ENCODE results near the gene PANX2.

Gene PANX2, protein sequence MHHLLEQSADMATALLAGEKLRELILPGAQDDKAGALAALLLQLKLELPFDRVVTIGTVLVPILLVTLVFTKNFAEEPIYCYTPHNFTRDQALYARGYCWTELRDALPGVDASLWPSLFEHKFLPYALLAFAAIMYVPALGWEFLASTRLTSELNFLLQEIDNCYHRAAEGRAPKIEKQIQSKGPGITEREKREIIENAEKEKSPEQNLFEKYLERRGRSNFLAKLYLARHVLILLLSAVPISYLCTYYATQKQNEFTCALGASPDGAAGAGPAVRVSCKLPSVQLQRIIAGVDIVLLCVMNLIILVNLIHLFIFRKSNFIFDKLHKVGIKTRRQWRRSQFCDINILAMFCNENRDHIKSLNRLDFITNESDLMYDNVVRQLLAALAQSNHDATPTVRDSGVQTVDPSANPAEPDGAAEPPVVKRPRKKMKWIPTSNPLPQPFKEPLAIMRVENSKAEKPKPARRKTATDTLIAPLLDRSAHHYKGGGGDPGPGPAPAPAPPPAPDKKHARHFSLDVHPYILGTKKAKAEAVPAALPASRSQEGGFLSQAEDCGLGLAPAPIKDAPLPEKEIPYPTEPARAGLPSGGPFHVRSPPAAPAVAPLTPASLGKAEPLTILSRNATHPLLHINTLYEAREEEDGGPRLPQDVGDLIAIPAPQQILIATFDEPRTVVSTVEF

DNA sequence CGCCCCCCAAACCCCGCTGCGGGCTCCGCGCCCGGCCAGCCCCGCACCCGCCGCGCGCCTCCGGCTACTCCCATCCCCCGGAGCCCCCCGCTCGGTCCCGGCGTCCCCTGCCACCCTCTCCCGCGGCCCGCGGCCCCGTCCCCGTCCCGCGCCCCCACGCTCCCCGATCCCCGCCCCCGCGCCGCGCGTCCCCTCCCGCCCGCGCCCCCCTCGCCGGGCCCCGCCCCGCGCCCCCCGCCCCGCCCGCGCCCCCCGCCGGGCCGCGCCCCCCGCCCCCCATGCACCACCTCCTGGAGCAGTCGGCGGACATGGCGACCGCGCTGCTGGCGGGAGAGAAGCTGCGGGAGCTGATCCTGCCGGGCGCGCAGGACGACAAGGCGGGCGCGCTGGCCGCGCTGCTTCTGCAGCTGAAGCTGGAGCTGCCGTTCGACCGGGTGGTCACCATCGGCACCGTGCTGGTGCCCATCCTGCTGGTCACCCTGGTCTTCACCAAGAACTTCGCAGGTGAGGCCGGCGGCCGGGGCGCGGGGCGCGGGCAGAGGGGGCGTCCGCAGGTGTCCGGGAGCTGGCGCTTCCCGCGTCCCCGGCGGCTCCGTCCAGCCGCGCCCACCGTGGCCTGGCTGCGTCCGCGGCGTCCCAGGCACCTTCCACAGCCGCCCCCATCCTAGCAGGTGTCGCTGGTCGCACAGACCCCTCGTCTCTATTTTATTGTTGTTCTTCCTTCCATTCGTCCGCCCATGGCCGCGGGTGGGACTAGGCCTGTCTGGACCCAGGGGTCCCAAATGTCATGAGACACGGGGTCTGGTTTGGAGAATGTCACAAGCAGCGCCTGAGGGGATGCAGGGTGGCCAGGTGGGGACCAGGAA lies at the start of gene PANX2:
PANX2 (plus strand) TSS at position 279 of the 866 bp plus-strand sequence; CDS start at position 279, 0 bp downstream.
- H3K4me3 ChIP-seq (ENCODE audit: low read depth, low read length) = peak within 1 kb of the TSS; percentile 32
- DNase-seq (ENCODE audit: low read depth) = no peak
- in situ Hi-C loops (cut with HindIII; ENCODE audit: low sequenced_read_pairs) = no loop called here
- TF ChIP-seq, protein P1, sequence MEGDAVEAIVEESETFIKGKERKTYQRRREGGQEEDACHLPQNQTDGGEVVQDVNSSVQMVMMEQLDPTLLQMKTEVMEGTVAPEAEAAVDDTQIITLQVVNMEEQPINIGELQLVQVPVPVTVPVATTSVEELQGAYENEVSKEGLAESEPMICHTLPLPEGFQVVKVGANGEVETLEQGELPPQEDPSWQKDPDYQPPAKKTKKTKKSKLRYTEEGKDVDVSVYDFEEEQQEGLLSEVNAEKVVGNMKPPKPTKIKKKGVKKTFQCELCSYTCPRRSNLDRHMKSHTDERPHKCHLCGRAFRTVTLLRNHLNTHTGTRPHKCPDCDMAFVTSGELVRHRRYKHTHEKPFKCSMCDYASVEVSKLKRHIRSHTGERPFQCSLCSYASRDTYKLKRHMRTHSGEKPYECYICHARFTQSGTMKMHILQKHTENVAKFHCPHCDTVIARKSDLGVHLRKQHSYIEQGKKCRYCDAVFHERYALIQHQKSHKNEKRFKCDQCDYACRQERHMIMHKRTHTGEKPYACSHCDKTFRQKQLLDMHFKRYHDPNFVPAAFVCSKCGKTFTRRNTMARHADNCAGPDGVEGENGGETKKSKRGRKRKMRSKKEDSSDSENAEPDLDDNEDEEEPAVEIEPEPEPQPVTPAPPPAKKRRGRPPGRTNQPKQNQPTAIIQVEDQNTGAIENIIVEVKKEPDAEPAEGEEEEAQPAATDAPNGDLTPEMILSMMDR (IDR thresholded peaks at IDR 0.05; ENCODE audit: low read depth, low read length, missing control alignments) = no peak

DNA sequence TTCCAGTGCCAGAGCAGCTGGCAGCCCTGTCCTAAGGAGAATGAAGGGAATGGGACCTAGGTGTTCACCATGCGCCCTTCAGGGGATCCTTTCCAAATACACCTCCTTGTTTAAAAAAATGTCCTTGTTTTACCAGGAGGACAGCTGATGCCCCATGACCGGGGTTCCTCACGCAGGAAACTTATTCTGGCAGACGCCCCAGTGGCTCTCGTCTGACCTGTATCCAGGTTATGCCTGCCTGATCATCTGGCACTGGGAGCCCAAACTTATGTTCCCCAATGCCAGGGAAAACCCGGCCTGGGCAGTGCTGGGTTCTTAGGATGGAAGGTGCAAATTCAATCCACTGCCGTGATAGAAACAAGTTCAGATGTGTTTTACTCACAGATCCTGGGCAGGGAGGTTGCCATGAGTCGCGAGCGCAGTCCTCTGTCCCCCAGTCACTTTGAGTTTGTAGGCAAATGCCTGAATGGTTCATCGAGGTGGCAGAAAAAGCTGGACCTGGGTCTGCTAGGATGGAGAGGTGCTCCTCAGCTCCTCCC lies 49.3 kb upstream of the PANX2 start:
- in situ Hi-C loops (cut with HindIII; ENCODE audit: low sequenced_read_pairs) = no loop called here
- DNase-seq (ENCODE audit: low read depth) = no peak
- TF ChIP-seq, protein P1 (IDR thresholded peaks at IDR 0.05; ENCODE audit: low read depth, low read length, missing control alignments) = no peak
- no peak overlapping the region for H3K4me3 ChIP-seq (ENCODE audit: low read depth, low read length)

DNA sequence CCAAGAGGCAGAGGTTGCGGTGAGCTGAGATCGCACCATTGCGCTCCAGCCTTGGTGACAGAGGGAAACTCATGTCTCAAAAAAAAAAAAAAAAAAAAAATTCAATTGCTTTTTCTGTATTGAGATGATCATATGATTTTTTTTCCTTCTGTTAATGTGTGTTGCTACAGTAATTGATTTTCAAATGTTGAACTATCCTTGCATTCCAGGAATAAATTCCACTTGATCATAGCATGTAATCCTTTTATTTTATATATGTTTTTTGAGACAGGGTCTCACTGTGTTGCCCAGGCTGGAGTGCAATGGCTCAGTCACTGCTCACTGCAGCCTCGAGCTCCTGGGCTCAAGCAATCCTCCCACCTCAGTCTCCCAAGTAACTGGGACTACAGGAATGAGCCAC lies 47.4 kb upstream of the PANX2 start:
- no peak overlapping the region for H3K4me3 ChIP-seq (ENCODE audit: low read depth, low read length)
- TF ChIP-seq, protein P1 (IDR thresholded peaks at IDR 0.05; ENCODE audit: low read depth, low read length, missing control alignments) = no peak
- DNase-seq (ENCODE audit: low read depth) = no peak
- in situ Hi-C loops (cut with HindIII; ENCODE audit: low sequenced_read_pairs) = no loop called here

DNA sequence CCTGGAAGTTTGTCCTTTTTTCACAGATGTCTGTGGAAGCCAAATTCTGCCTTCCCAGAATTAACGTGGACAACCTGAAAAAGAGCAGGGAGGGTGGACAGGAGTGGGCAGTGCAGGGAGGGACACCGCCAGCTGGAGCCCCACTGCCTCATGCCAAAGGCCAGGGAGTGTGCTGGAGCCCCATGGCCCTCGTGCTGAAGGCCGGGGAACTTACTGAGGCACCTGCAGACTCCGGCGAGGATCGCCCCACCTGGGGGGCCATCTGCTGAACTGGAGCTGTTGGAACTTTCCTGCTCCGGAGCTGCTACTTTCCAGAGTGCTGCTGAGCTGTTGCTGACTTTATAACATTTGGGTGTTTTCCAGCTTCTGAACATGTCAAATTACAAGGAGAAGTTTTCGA lies 45.5 kb upstream of the PANX2 start:
- H3K4me3 ChIP-seq (ENCODE audit: low read depth, low read length) = no peak overlapping the region
- no peak for DNase-seq (ENCODE audit: low read depth)
- TF ChIP-seq, protein P1 (IDR thresholded peaks at IDR 0.05; ENCODE audit: low read depth, low read length, missing control alignments) = no peak
- in situ Hi-C loops (cut with HindIII; ENCODE audit: low sequenced_read_pairs) = no loop called here

DNA sequence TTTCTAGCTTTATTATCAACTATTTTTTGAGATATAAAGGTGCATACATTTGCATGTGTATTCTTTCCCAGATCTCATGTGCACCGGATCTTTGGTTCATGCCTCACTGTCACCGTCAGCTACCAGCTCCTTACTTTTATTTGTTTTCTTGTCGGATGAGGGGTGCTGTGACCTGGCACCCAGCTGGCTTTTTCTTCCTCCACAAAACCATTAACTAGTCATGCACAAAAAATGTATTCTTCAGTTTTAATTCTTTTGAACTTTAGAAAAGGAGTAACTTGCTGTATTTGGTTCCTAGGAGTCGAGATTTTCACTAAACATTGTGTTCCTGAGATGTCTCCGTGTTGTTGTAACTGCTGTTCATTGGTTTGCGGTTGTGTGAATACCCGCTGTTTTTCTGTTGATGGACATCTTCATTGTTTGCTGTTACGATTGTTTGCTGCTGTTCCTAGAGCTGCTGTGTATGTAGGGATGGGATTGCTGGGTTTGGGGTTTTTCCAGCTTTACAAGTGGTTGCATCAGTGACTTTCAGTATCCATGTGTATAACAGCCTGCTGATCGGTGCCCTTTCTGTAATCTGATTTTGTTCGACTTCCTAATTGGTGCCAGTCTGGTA lies 41.3 kb upstream of the PANX2 start:
- TF ChIP-seq, protein P1 (IDR thresholded peaks at IDR 0.05; ENCODE audit: low read depth, low read length, missing control alignments) = no peak
- in situ Hi-C loops (cut with HindIII; ENCODE audit: low sequenced_read_pairs) = no loop called here
- H3K4me3 ChIP-seq (ENCODE audit: low read depth, low read length) = no peak overlapping the region
- peak; percentile 65 for DNase-seq (ENCODE audit: low read depth)

All from astrocyte of the cerebellum (primary cell).